HL-60 (cell line): Measurements from ENCODE around the gene MERTK.

Experiments used
- DNase-seq, 2 experiments: peaks; one replicate each; pipeline ENCODE4 v3.0.0-alpha.2; 2010 to 2020; ENCODE audit warnings: low read depth in 1 of 2, low spot score in 1 of 2
- H3K27ac ChIP-seq: fragments of 250-450 bp; sonication (Bioruptor Pico); replicated peaks from 2 replicates; pipeline ENCODE4 v1.5.1; 2020; ENCODE audit warnings: mild to moderate bottlenecking, moderate library complexity
- H3K27me3 ChIP-seq: fragments of 250-450 bp; sonication (Bioruptor Pico); 2 replicates; pipeline ENCODE4 v1.5.1; 2021; ENCODE audit warnings: mild to moderate bottlenecking, moderate library complexity; ENCODE audit not compliant: insufficient read depth, poor library complexity, severe bottlenecking
- H3K4me3 ChIP-seq: replicated peaks from 2 replicates; pipeline ENCODE4 v1.5.1; 2011; ENCODE audit warnings: mild to moderate bottlenecking, control low read depth, low read length; ENCODE audit not compliant: insufficient read depth
- CTCF ChIP-seq: IDR thresholded peaks from one replicate; pipeline ENCODE4 v1.5.1; 2011; ENCODE audit warnings: low read length, control low read depth, inconsistent platforms; ENCODE audit not compliant: insufficient read depth
- GABPA ChIP-seq: IDR thresholded peaks from 2 replicates; pipeline ENCODE4 v1.6.1; 2012; ENCODE audit warnings: low read depth
- POLR2AphosphoS5 ChIP-seq: IDR thresholded peaks from 2 replicates; pipeline ENCODE4 v1.6.1; 2012; ENCODE audit warnings: low read depth
- REST ChIP-seq: IDR thresholded peaks from 2 replicates; pipeline ENCODE4 v1.6.1; 2012; ENCODE audit warnings: low read depth; ENCODE audit not compliant: insufficient replicate concordance
- SPI1 ChIP-seq: IDR thresholded peaks from 2 replicates; pipeline ENCODE4 v1.6.1; 2012; ENCODE audit warnings: low read depth, mild to moderate bottlenecking, borderline replicate concordance

MERTK gene

GRCh38 chr2:111967018-111967417 lies 68.6 kb downstream of the MERTK start:
- H3K27ac ChIP-seq = no peak overlapping the region
- DNase-seq = no peak
- no peak overlapping the region for H3K4me3 ChIP-seq
- TF ChIP-seq SPI1 (no peak), GABPA (no peak), CTCF (no peak), POLR2AphosphoS5 (no peak), REST (no peak)
- no peaks in the 10 kb centered on the region for H3K27me3 ChIP-seq

GRCh38 chr2:111970453-111970852 lies 72.0 kb downstream of the MERTK start:
- Histone ChIP-seq H3K27me3 (no peaks in the 10 kb centered on the region), H3K27ac (no peak overlapping the region), H3K4me3 (no peak overlapping the region)
- no peak for DNase-seq
- TF ChIP-seq SPI1 (no peak), CTCF (no peak), GABPA (no peak), REST (no peak), POLR2AphosphoS5 (no peak)

GRCh38 chr2:111972955-111973565 lies 74.7 kb downstream of the MERTK start:
- DNase-seq = no peak
- TF ChIP-seq REST = no peak
- TF ChIP-seq GABPA = no peak
- no peak for TF ChIP-seq POLR2AphosphoS5
- no peak for TF ChIP-seq CTCF
- TF ChIP-seq SPI1 = no peak
- no peak overlapping the region for H3K4me3 ChIP-seq
- H3K27me3 ChIP-seq = no peaks in the 10 kb centered on the region
- no peak overlapping the region for H3K27ac ChIP-seq
